Panc1 (cell line): ENCODE data around the gene LSM2. TPM values are rescaled to one million over a fixed set of nuclear protein-coding genes. Genes with fewer than 3 reads are reported as not detected.
"Not testable (repeated sequence)": the region's sequence is repeated elsewhere in the genome, so short reads cannot be mapped to it uniquely, and the experiment has no call there.

Experiments used
- ATAC-seq: fragments of 200-7000 bp; cut with Tn5 transposase; 2 replicates; pipeline ENCODE4 v1.9.1; 2020; ENCODE audit warnings: mild to moderate bottlenecking, moderate library complexity
- BruUV-seq: library from RNA; stranded (reverse); fragments of 400-500 nt; replicated peaks from 2 replicates; lab custom pipeline; 2021; lab: Mats Ljungman, UMichigan
- CTCF ChIA-PET: fragments of 300-600 bp; sonication (Branson Sonifier 250); formaldehyde crosslinking; loops from one replicate; lab custom pipeline; 2022; ENCODE audit warnings: antibody characterized with exemption; lab: Charles Lee
- POLR2A ChIA-PET: fragments of 300-600 bp; sonication (Branson Sonifier 250); formaldehyde crosslinking; loops from one replicate; lab custom pipeline; 2022; ENCODE audit warnings: antibody characterized with exemption; lab: Charles Lee
- DNase-seq: peaks from one replicate; pipeline ENCODE4 v3.0.0-alpha.2; 2010; ENCODE audit warnings: low read depth, low spot score
- H3K27ac ChIP-seq: 2 replicates; pipeline ENCODE4 v1.5.1; 2011; ENCODE audit warnings: mild to moderate bottlenecking, low read length, inconsistent platforms
- H3K27me3 ChIP-seq: fragments of 200-500 bp; sonication (Bioruptor generic); 2 replicates; pipeline ENCODE4 v1.6.0; 2014; ENCODE audit warnings: low read length, inconsistent platforms; ENCODE audit not compliant: control insufficient read depth, insufficient read depth
- H3K36me3 ChIP-seq: fragments of 200-500 bp; sonication (Bioruptor generic); 2 replicates; pipeline ENCODE4 v1.5.1; 2014; ENCODE audit warnings: inconsistent platforms, mild to moderate bottlenecking, low read length, moderate library complexity; ENCODE audit not compliant: control insufficient read depth, insufficient read depth
- H3K4me1 ChIP-seq: 2 replicates; pipeline ENCODE4 v1.5.1; 2011; ENCODE audit warnings: inconsistent platforms, mild to moderate bottlenecking, low read length, moderate library complexity; ENCODE audit not compliant: control insufficient read depth, insufficient read depth
- H3K4me3 ChIP-seq, 2 experiments: 2 replicates each; pipeline ENCODE4 v1.5.1; 2011 to 2012; ENCODE audit warnings: low read depth in 2 of 2, low read length in 2 of 2, mild to moderate bottlenecking in 2 of 2, inconsistent platforms in 1 of 2, moderate library complexity in 1 of 2
- H3K9me3 ChIP-seq: fragments of 200-500 bp; sonication (Bioruptor generic); 2 replicates; pipeline ENCODE4 v1.5.1; 2014; ENCODE audit warnings: low read depth, mild to moderate bottlenecking, inconsistent platforms, low read length, moderate library complexity; ENCODE audit not compliant: control insufficient read depth, insufficient read depth
- CTCF ChIP-seq: fragments of 450-650 bp; IDR thresholded peaks from 2 replicates; pipeline ENCODE4 v1.5.1; 2017; ENCODE audit warnings: mild to moderate bottlenecking
- POLR2AphosphoS5 ChIP-seq: IDR thresholded peaks from 2 replicates; pipeline ENCODE4 v1.6.1; 2012; ENCODE audit warnings: mild to moderate bottlenecking, low read depth, low read length, moderate library complexity
- REST ChIP-seq, 2 experiments: IDR thresholded peaks; 2 replicates each; pipeline ENCODE4 v1.6.1; 2011 to 2012; ENCODE audit warnings: low read depth in 2 of 2, control low read depth in 1 of 2, low read length in 1 of 2, mild to moderate bottlenecking in 1 of 2, moderate library complexity in 1 of 2; ENCODE audit not compliant: insufficient read depth in 1 of 2
- SIN3A ChIP-seq: IDR thresholded peaks from 2 replicates; pipeline ENCODE4 v1.6.1; 2012; ENCODE audit warnings: low read depth, mild to moderate bottlenecking, low read length, moderate library complexity, borderline replicate concordance; ENCODE audit not compliant: insufficient read depth
- TCF7L2 ChIP-seq: IDR thresholded peaks from 2 replicates; pipeline ENCODE4 v1.6.1; 2011; ENCODE audit warnings: mild to moderate bottlenecking, low read depth, low read length, inconsistent platforms
- in situ Hi-C: cut with HindIII; loops from 2 replicates; pipeline ENCODE4 v1.10.0; 2016; ENCODE audit warnings: low sequenced_read_pairs, low pct_unique_long_range_greater_than_20kb
- intact Hi-C: fragments of 100-400 bp; cut with micrococcal nuclease; formaldehyde crosslinking; loops from one replicate; pipeline ENCODE4 v1.10.0; 2022; ENCODE audit not compliant: unreplicated experiment
- total RNA-seq: library from RNA; stranded (reverse); gene quantifications from one replicate; pipeline ENCODE4 v1.2.1, GENCODE V29; 2021; ENCODE audit not compliant: unreplicated experiment

Gene LSM2
- total RNA-seq, 1 experiment from 2014 or later: 89.7 TPM

- intact Hi-C loops: loop anchor here (10.0 kb wide), 1 partner anchor 47 kb away; the partner anchor contains the start of gene VWA7
- in situ Hi-C loops: no loop called here
Measured at GRCh38 chr6:31822036-31822821, 15.5 kb upstream of the LSM2 start.

GRCh38 chr6:31821301-31822035 lies 14.7 kb upstream of the LSM2 start:
- CTCF ChIA-PET: interaction anchor here (1.2 kb wide), 1 partner anchor 48 kb away, joined by 3 read pairs; no protein-coding TSS in a partner anchor
- in situ Hi-C loops: no loop called here
- intact Hi-C loops: loop anchor here (10.0 kb wide), 1 partner anchor 47 kb away; the partner anchor contains the start of gene VWA7

More at GRCh38 chr6:31822036-31822821, 15.5 kb upstream of the LSM2 start:
- POLR2A ChIA-PET: interaction anchor here (0.5 to 1.1 kb wide), 3 partner anchors 23 to 95 kb away, joined by 4 to 8 read pairs (median 4); no protein-coding TSS in a partner anchor
- no peaks in the 10 kb centered on the region for H3K9me3 ChIP-seq
- no peaks in the 10 kb centered on the region for H3K27me3 ChIP-seq
- CTCF ChIA-PET: interaction anchor here (1.2 kb wide), 1 partner anchor 49 kb away, joined by 3 read pairs; no protein-coding TSS in a partner anchor
- TF ChIP-seq POLR2AphosphoS5 (no peak), SIN3A (no peak), TCF7L2 (peak; percentile 47; the same call in 1 of the 2 replicates)
- ATAC-seq: peak; percentile 30
- H3K27ac ChIP-seq: peak overlapping the region; percentile 98
- BruUV-seq: no TSS peak
- DNase-seq: no peak
- peaks cover 40% of the 10 kb centered on the region for H3K4me1 ChIP-seq
- H3K36me3 ChIP-seq: no peaks in the 10 kb centered on the region; the same call in 1 of the 2 replicates
- peak overlapping the region; percentile 62 to 82 for H3K4me3 ChIP-seq

GRCh38 chr6:31820399-31820798 lies 13.6 kb upstream of the LSM2 start:
- BruUV-seq, H3K36me3 ChIP-seq, H3K27me3 ChIP-seq, DNase-seq, ATAC-seq, in situ Hi-C loops, H3K9me3 ChIP-seq: not testable (repeated sequence)
- intact Hi-C loops: loop anchor here (10.0 kb wide), 1 partner anchor 46 kb away; the partner anchor contains the start of gene VWA7
- ChIA-PET CTCF (interaction anchor here (0.7 kb wide), 1 partner anchor 138 kb away, joined by 6 read pairs; no protein-coding TSS in a partner anchor), POLR2A (interaction anchor here (0.6 to 0.9 kb wide), 3 partner anchors 81 to 168 kb away, joined by 3 to 6 read pairs (median 3); no protein-coding TSS in a partner anchor)
- H3K4me1 ChIP-seq: peaks cover 31% of the 10 kb centered on the region
- H3K4me3 ChIP-seq: peak overlapping the region in 1 of 2 experiments; percentile 82; a peak in 3 of 4 replicates
- peak overlapping the region; percentile 94 for H3K27ac ChIP-seq

More at GRCh38 chr6:31821301-31822035, 14.7 kb upstream of the LSM2 start:
- H3K36me3 ChIP-seq: no peaks in the 10 kb centered on the region; the same call in 1 of the 2 replicates
- no TSS peak for BruUV-seq
- H3K27me3 ChIP-seq: no peaks in the 10 kb centered on the region
- POLR2A ChIA-PET: interaction anchor here (0.5 to 0.9 kb wide), 4 partner anchors 20 to 170 kb away, joined by 3 to 8 read pairs (median 4); no protein-coding TSS in a partner anchor
- H3K27ac ChIP-seq: peak overlapping the region; percentile 94
- DNase-seq: no peak
- no peaks in the 10 kb centered on the region for H3K9me3 ChIP-seq
- peak overlapping the region; percentile 62 to 82 for H3K4me3 ChIP-seq
- TF ChIP-seq REST (IDR thresholded peaks at IDR 0.05; ENCODE audit: insufficient read depth in 1 of 2, low read depth in 2 of 2, low read length in 1 of 2): no peak
- TF ChIP-seq CTCF: no peak
- peak; percentile 62 for TF ChIP-seq POLR2AphosphoS5
- TF ChIP-seq SIN3A: 0 out of 2 replicates have a peak, but pooled peaks have one; percentile 3
- peak; percentile 68 for ATAC-seq
- peaks cover 37% of the 10 kb centered on the region for H3K4me1 ChIP-seq
